Raji (cell line): ENCODE results near the gene SCYGR7.

ENCODE experiments used
- POLR2A ChIP-seq: IDR thresholded peaks from 2 replicates; pipeline ENCODE4 v1.6.1; 2011; ENCODE audit warnings: low read depth, low read length, control low read depth; ENCODE audit not compliant: insufficient read depth

SCYGR7 gene

GRCh38 chr2:227724394-227725039 lies 3.6 kb upstream of the SCYGR7 start, which contains the start of gene SCYGR6:
Gene SCYGR6 (minus strand): TSS chr2:227724757. CDS start chr2:227724757, 0 bp downstream.
- TF ChIP-seq POLR2A: no peak

GRCh38 chr2:227739351-227739750 lies 11.2 kb downstream of the SCYGR7 start:
- no peak for TF ChIP-seq POLR2A

GRCh38 chr2:227745594-227745993 lies 17.5 kb downstream of the SCYGR7 start, which contains the start of gene SCYGR8:
Gene SCYGR8 (plus strand): TSS chr2:227745894. CDS start chr2:227745894, 0 bp downstream.
- no peak for TF ChIP-seq POLR2A

- no peak for TF ChIP-seq POLR2A
These were observed 19.9 kb downstream of the SCYGR7 start for GRCh38 chr2:227748079-227748478.

- no peak for TF ChIP-seq POLR2A
These were observed 31.4 kb downstream of the SCYGR7 start for GRCh38 chr2:227759411-227760118.

- TF ChIP-seq POLR2A: no peak
These were observed 33.8 kb downstream of the SCYGR7 start for GRCh38 chr2:227761740-227762476.

- no peak for TF ChIP-seq POLR2A
These were observed 37.7 kb downstream of the SCYGR7 start for GRCh38 chr2:227765788-227766372.

- TF ChIP-seq POLR2A: no peak
These were observed 38.3 kb downstream of the SCYGR7 start for GRCh38 chr2:227766373-227766883.

GRCh38 chr2:227767830-227768229 lies 39.7 kb downstream of the SCYGR7 start:
- no peak for TF ChIP-seq POLR2A

GRCh38 chr2:227772197-227772661 lies 44.1 kb downstream of the SCYGR7 start:
- no peak for TF ChIP-seq POLR2A

- TF ChIP-seq POLR2A: no peak
These were observed 44.8 kb downstream of the SCYGR7 start for GRCh38 chr2:227772932-227773331.

GRCh38 chr2:227774011-227774624 lies 46.0 kb downstream of the SCYGR7 start:
- TF ChIP-seq POLR2A: no peak

- TF ChIP-seq POLR2A: no peak
These were observed 47.0 kb downstream of the SCYGR7 start for GRCh38 chr2:227774895-227775842.
